SIG-M5 treated with dmso at 0.1 percent for 504 hours (cell line): ENCODE results near the gene C6orf62.
A peak's percentile ranks its signal among the peaks of the same experiment; 100 is the strongest.
"Not testable (repeated sequence)": the region's sequence is repeated elsewhere in the genome, so short reads cannot be mapped to it uniquely, and the experiment has no call there.

Experiments used
- DNase-seq: peaks from one replicate; lab custom pipeline; 2025; ENCODE audit not compliant: unreplicated experiment; lab: John Stamatoyannopoulos, UW

The C6orf62 gene

GRCh38 chr6:24702720-24703282 is 16.2 kb downstream of the C6orf62 start:
- no peak for DNase-seq

GRCh38 chr6:24699521-24700359 is 19.2 kb downstream of the C6orf62 start:
- no peak for DNase-seq

GRCh38 chr6:24696097-24696496 is 22.9 kb downstream of the C6orf62 start:
- DNase-seq: no peak

DNA sequence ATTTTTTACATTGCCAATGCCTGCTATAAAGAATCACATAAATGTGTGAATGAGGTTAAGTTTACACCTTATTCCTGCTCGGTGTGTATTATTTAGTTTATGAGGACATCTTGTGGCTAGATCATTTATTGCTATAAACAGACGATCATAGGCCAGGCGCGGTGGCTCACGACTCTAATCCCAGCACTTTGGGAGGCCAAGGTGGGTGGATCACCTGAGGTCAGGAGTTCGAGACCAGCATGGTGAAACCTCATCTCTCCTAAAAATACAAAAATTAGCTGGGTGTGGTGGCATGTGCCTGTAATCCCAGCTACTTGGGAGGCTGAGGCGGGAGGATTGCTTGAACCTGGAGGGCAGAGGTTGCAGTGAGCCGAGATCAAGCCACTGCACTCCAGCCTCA is 23.3 kb downstream of the C6orf62 start:
- peak; percentile 18 for DNase-seq

- DNase-seq: no peak
Measured at GRCh38 chr6:24694198-24694597, 24.8 kb downstream of the C6orf62 start.

GRCh38 chr6:24692848-24693592 is 25.9 kb downstream of the C6orf62 start:
- DNase-seq: no peak

- DNase-seq: no peak
Measured at GRCh38 chr6:24692415-24692814, 26.5 kb downstream of the C6orf62 start.

- no peak for DNase-seq
Measured at GRCh38 chr6:24692003-24692402, 27.0 kb downstream of the C6orf62 start.

GRCh38 chr6:24691550-24691949 is 27.4 kb downstream of the C6orf62 start:
- no peak for DNase-seq

DNA sequence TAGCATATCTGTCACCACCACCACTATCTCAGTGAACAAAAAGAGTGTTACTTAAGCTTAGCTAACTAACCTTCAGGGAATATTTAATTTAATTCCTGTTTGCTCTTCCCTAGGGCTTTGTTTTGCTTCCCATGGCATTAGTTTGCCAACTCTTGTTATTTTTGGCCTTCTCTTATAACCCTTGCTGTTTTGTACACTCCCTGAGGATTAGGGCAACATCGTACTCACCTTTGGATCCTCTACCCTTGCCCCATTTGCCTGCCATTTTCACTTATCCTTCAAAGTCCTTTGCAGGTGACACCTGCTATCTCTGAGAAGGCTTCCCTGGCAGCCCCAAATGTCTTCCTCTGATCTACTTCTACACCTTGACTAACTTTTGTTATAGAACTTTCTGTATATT is 28.4 kb downstream of the C6orf62 start:
- DNase-seq: no peak

- no peak for DNase-seq
Measured at GRCh38 chr6:24689964-24690363, 29.0 kb downstream of the C6orf62 start.

DNA sequence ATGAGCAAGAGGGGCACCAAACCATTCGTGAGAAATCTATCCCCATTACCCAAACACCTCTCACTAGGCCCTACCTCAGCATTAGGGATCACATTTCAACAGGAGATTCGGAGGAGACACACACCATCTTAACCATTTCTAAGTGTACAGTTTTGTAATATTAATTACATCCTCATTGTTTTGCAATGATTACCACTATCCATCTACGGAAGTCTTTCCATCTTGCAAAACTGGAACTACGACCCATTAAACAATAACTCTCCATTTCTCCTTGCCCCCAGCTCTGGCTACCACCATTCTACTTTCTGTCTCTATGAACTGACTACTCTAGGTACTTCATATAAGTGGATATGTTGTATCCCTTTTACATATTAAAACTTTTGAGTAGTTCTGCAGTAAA is 32.0 kb downstream of the C6orf62 start:
- no peak for DNase-seq

- no peak for DNase-seq
Measured at GRCh38 chr6:24686408-24686807, 32.5 kb downstream of the C6orf62 start.

DNA sequence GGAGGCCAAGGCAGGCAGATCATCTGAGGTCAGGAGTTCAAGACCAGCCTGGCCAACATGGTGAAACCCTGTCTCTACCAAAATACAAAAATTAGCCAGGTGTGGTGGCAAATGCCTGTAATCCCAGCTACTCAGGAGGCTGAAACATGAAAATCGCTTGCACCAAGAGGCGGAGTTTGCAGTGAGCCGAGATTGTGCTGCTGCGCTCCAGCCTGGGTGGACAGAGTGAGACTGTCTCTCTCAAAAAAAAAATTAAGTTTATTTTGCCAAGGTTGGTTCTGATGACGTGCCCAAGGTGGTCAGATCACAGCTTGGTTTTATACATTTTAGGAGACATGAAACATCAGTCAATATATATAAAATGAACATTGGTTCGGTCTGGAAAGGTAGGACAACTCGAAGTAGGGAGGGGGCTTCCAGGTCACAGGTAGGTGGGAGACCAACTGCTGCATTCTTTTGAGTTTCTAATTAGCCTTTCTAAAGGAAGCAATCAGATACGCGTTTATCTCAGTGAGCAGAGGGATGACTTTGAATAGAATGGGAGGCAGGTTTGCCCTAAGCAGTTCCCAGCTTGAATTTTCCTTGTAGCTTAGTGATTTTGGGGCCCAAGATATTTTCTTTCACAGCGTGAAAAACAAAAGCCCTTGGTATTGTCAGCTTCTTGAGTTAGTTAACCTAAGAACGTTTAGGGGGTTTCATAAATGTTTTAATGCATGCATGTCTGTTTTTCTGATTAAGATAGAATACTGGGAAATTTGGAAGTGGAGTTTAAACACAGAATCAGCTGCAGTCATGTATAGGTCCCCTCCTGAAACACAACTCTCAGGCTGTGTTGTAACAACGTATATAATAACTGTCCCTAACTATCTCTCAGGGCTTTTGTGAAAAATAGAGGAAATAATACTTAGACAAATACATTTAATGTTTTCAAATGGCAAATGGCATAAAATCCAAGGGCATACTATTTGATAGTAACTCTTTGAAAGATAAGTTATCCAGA is 35.4 kb downstream of the C6orf62 start:
- DNase-seq: no peak

DNA sequence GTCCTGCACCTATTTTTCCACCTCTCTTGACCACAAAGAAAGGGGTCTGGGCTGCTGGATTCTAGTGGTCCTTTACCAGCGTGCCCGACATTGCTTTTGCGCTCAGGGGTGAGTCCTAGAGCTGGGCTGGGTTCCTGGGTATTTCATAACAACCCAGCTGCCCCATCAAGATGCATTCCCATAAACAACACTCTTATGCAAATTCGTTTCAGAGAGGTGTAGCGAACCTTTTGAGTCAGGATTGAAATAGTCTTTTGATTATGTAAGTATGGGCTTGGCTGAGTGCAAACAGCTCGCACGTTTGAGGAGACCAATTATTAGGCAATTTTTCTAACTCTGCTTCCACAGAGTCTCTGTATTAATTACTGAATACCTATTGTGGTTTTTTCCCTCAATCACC is 38.4 kb downstream of the C6orf62 start:
- DNase-seq: no peak

DNA sequence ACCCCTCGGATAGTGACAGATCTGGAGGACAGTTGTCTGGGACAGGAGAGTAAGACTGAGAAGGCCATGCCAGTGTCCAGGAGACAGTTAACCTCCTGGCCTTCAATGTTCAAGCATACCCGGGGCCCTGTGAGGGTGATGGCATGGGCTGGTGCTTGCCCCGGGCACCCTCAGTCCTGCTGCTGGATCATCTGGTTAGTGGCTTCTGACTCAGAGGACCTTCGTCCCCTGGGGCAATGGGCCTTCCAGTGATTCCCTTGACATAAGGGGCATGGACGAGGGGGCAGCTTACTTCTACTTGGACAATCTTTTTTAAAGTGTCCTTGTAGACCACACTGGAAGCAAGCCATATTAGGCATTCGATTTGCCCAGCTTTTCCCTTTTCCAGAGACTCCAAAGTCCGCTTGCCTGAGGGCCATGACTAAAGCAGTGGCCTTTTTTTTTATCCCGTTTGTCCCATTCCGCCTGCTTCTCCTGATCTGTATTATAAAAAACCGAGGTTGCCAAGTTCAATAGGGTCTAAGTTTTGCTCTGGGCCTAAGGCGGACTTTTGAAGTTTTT is 40.1 kb downstream of the C6orf62 start:
- not testable (repeated sequence) for DNase-seq

- no peak for DNase-seq
Measured at GRCh38 chr6:24673625-24674024, 45.3 kb downstream of the C6orf62 start.

- DNase-seq: no peak
Measured at GRCh38 chr6:24672620-24673182, 46.3 kb downstream of the C6orf62 start.

- DNase-seq: not testable (repeated sequence)
Measured at GRCh38 chr6:24671077-24671476, 47.9 kb downstream of the C6orf62 start.

DNA sequence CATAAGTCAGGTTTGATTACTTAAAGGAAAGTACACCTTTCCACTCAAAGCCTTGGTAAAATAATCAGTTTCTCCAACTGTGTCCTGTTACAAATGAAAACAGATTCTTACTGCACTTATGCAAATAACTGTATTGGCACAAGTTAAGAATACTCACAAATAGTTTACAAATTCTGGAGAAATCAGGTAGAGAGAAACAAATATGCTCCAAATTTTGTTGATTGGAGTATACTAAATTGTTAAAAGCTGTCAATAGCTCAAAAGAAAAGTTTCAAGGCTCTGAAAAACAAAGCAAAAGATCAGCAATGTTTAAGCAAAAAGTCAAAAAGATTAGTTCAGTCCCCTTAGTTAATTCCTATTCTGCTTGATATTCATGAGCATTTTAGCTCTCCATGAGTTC is 48.5 kb downstream of the C6orf62 start:
- DNase-seq: not testable (repeated sequence)
